SKM-1 (cell line): ENCODE data around the gene FKRP.
"Not testable (repeated sequence)": the region's sequence is repeated elsewhere in the genome, so short reads cannot be mapped to it uniquely, and the experiment has no call there.

Source experiments
- DNase-seq: peaks from one replicate; lab custom pipeline; 2025; ENCODE audit not compliant: unreplicated experiment; lab: John Stamatoyannopoulos, UW

The FKRP gene

GRCh38 chr19:46755853-46756543 is 10.1 kb downstream of the FKRP start:
- DNase-seq = no peak

- DNase-seq = no peak
Observed at GRCh38 chr19:46756544-46756888, 10.7 kb downstream of the FKRP start.

GRCh38 chr19:46759206-46759605 is 13.3 kb downstream of the FKRP start:
- no peak for DNase-seq

GRCh38 chr19:46759817-46760333 is 14.0 kb downstream of the FKRP start:
- DNase-seq = no peak

- DNase-seq = no peak
Observed at GRCh38 chr19:46760363-46760762, 14.5 kb downstream of the FKRP start.

GRCh38 chr19:46760897-46761296 is 15.0 kb downstream of the FKRP start:
- not testable (repeated sequence) for DNase-seq

GRCh38 chr19:46761418-46761831 is 15.6 kb downstream of the FKRP start:
- no peak for DNase-seq

- DNase-seq = no peak
Observed at GRCh38 chr19:46762245-46762890, 16.5 kb downstream of the FKRP start.

GRCh38 chr19:46764817-46765291 is 19.0 kb downstream of the FKRP start:
- DNase-seq = no peak

- peak; percentile 9 for DNase-seq
Observed at GRCh38 chr19:46766569-46767317, 20.9 kb downstream of the FKRP start.

GRCh38 chr19:46768746-46769145 is 22.9 kb downstream of the FKRP start:
- not testable (repeated sequence) for DNase-seq

GRCh38 chr19:46772170-46773017 is 26.5 kb downstream of the FKRP start:
- DNase-seq = no peak

- DNase-seq = no peak
Observed at GRCh38 chr19:46773018-46773399, 27.2 kb downstream of the FKRP start.

GRCh38 chr19:46775642-46776258 is 29.9 kb downstream of the FKRP start:
- DNase-seq = no peak

GRCh38 chr19:46776927-46777911 is 31.4 kb downstream of the FKRP start:
- no peak for DNase-seq

- not testable (repeated sequence) for DNase-seq
Observed at GRCh38 chr19:46777956-46778645, 32.2 kb downstream of the FKRP start.

GRCh38 chr19:46782355-46783019 is 36.6 kb downstream of the FKRP start:
- DNase-seq = no peak

- DNase-seq = no peak
Observed at GRCh38 chr19:46783670-46784069, 37.8 kb downstream of the FKRP start.
